TTC549 (cell line): ENCODE data around the gene MYO1D.
"Not testable (repeated sequence)": the region's sequence is repeated elsewhere in the genome, so short reads cannot be mapped to it uniquely, and the experiment has no call there.

Experiments
- FAIRE-seq: peaks from 2 replicates; lab custom pipeline; 2012; peaks lifted over from hg19 to GRCh38; lab: Jason Lieb, UNC

Gene MYO1D

GRCh38 chr17:32854832-32855389 lies 22.0 kb downstream of the MYO1D start:
- no peak for FAIRE-seq

- no peak for FAIRE-seq
Observed at GRCh38 chr17:32854207-32854606, 22.7 kb downstream of the MYO1D start.

- FAIRE-seq: no peak
Observed at GRCh38 chr17:32852811-32853210, 24.1 kb downstream of the MYO1D start.

GRCh38 chr17:32849879-32850278 lies 27.0 kb downstream of the MYO1D start:
- no peak for FAIRE-seq

GRCh38 chr17:32847977-32848376 lies 28.9 kb downstream of the MYO1D start:
- FAIRE-seq: no peak

GRCh38 chr17:32846143-32846542 lies 30.8 kb downstream of the MYO1D start:
- FAIRE-seq: no peak

GRCh38 chr17:32840241-32840640 lies 36.7 kb downstream of the MYO1D start:
- no peak for FAIRE-seq

GRCh38 chr17:32836527-32836926 lies 40.4 kb downstream of the MYO1D start:
- FAIRE-seq: no peak

GRCh38 chr17:32835291-32835761 lies 41.6 kb downstream of the MYO1D start:
- no peak for FAIRE-seq

- FAIRE-seq: no peak
Observed at GRCh38 chr17:32834104-32834503, 42.8 kb downstream of the MYO1D start.

- FAIRE-seq: no peak
Observed at GRCh38 chr17:32833526-32833925, 43.4 kb downstream of the MYO1D start.

GRCh38 chr17:32833076-32833475 lies 43.8 kb downstream of the MYO1D start:
- FAIRE-seq: no peak

- no peak for FAIRE-seq
Observed at GRCh38 chr17:32831627-32832243, 45.2 kb downstream of the MYO1D start.

GRCh38 chr17:32831223-32831622 lies 45.7 kb downstream of the MYO1D start:
- FAIRE-seq: no peak

- no peak for FAIRE-seq
Observed at GRCh38 chr17:32828822-32829221, 48.1 kb downstream of the MYO1D start.

- no peak for FAIRE-seq
Observed at GRCh38 chr17:32827227-32827626, 49.7 kb downstream of the MYO1D start.

GRCh38 chr17:32826076-32826475 lies 50.8 kb downstream of the MYO1D start:
- FAIRE-seq: no peak

- no peak for FAIRE-seq
Observed at GRCh38 chr17:32824334-32824733, 52.6 kb downstream of the MYO1D start.

GRCh38 chr17:32822996-32823395 lies 53.9 kb downstream of the MYO1D start:
- FAIRE-seq: no peak

- FAIRE-seq: not testable (repeated sequence)
Observed at GRCh38 chr17:32821987-32822934, 54.7 kb downstream of the MYO1D start.

GRCh38 chr17:32820440-32820839 lies 56.5 kb downstream of the MYO1D start:
- no peak for FAIRE-seq

- no peak for FAIRE-seq
Observed at GRCh38 chr17:32819787-32820186, 57.1 kb downstream of the MYO1D start.

GRCh38 chr17:32819035-32819434 lies 57.9 kb downstream of the MYO1D start:
- FAIRE-seq: no peak
